Measurements from ENCODE around the gene CDHR1.
"Not testable (repeated sequence)": the region's sequence is repeated elsewhere in the genome, so short reads cannot be mapped to it uniquely, and the experiment has no call there.

The CDHR1 gene

DNA sequence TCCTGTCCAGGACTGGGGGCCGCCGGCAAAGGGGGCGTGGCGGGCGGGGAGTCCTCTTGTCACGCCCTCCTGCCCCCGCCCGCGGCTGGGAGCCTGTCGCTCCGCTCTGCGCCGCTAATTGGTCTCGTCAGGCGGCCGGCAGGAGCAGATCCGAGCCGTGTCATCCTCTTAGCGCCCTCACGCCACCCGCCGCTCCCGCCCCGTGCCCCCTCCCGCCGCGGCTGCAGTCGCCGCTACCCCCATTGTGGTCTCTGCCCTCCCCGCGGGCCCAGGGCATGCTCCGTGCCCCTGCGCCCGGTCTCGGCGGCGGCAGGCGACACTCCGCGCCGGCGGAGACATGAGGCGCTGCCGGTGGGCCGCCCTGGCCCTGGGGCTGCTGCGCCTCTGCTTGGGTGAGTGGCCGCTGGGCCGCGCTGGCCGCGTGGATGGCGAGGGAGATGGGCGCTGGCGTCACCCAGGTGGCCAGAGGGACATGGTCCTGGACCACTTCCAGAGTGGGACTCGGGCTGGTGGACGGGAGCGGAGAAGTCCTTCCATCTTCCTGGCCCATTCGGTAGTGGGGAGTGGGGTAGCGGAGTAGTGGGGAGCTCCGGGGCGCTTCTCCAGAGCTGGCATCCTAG is at the start of gene CDHR1:
Gene CDHR1 (plus strand): TSS at position 114 of the 620 bp plus-strand sequence. CDS start 224 bp downstream, at position 338.
- DNase-seq, result peak in 6 of 10 donors; percentile 38 to 93 (median 47)

DNA sequence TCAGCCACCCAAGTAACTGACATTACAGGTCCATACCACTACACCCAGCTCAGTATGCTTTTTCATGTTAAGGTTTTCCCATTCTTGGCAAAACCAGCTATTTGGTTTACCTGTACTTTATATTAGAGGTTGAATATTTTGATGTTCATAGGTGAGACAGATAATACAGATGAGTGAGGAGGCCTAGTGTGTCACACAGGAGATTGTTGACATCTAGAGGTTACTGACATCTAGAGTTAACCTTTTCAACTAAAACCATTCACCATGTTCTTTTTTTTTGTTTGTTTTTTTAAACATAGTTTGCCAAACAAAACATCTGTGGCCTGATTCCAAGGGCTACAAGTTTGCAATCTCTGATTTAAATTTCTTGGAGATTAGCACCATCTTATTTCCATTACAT is 47.0 kb upstream of the CDHR1 start:
- intact Hi-C loops (cut with DNase I), result no loop called here
- no peak for DNase-seq

More for the DNA sequence above, at the start of gene CDHR1:
- intact Hi-C loops (cut with DNase I), result no loop called here

DNA sequence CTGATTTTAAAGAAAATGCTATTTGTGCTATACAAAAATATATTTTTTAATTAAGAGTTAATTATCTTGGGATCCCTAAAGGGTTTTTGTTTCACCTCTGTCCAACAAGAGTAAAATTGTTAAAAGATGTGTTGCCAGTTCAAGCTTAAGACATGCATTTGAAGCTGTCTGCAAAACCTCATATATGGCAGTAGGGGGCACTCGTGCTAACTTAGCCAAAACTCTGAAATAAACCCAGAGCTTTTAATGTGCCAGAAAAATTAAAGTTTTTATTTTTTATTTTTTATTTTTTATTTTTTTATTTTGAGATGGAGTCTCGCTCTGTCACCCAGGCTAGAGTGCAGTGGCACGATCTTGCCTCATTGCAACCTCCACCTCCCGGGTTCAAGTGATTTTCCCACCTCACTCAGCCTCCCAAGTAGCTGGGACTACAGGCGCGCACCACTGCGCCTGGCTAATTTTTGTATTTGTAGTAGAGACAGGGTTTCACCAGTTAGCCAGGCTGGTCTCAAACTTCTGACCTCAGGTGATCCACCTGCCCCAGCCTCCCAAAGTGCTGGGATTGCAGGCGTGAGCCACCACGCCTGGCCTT is 46.2 kb upstream of the CDHR1 start:
- DNase-seq, result not testable (repeated sequence)
- intact Hi-C loops (cut with DNase I), result loop anchor here (1.0 to 2.0 kb wide), 2 partner anchors 57 to 109 kb away; no protein-coding TSS in a partner anchor

DNA sequence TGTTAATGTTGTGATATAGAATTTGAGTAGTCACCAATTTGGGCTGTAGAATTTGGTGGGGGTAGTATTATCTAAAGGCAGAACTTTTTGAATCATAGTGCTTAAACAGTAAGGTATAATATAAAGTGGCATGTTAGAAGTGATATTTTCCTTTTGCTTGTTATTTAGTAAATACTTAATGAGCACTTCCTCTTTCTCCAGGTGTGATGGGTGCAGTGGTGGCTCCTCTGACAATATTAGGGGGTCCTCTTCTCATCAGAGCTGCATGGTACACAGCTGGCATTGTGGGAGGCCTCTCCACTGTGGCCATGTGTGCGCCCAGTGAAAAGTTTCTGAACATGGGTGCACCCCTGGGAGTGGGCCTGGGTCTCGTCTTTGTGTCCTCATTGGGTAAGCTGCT is 44.5 kb upstream of the CDHR1 start:
- no peak for DNase-seq
- intact Hi-C loops (cut with DNase I), result loop anchor here (2.0 kb wide), 1 partner anchor 107 kb away; no protein-coding TSS in a partner anchor

DNA sequence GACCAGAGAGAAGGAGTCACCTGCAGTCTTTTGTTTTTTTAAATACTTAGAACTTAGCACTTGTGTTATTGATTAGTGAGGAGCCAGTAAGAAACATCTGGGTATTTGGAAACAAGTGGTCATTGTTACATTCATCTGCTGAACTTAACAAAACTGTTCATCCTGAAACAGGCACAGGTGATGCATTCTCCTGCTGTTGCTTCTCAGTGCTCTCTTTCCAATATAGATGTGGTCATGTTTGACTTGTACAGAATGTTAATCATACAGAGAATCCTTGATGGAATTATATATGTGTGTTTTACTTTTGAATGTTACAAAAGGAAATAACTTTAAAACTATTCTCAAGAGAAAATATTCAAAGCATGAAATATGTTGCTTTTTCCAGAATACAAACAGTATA is 41.6 kb upstream of the CDHR1 start:
- intact Hi-C loops (cut with DNase I), result no loop called here
- DNase-seq, result no peak

DNA sequence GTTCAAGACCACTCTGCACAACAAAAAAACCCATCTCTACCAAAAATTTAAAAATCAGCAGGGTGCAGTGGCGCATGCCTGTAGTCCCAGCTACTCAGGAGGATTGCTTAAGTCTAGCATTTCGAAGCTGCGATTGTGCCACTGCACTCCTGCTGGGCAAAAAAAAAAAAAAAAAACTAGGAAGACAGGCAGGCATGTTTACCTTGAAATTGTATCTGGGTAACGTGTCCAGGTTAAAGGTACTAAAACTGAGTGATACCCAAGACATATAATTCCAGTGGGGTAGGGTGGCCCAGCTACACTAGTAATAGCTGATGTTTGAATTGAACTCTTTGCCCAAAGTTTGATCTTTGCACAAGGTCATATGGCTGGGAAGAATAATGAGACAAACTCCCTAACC is 38.8 kb upstream of the CDHR1 start:
- DNase-seq, result no peak
- intact Hi-C loops (cut with DNase I), result no loop called here

DNA sequence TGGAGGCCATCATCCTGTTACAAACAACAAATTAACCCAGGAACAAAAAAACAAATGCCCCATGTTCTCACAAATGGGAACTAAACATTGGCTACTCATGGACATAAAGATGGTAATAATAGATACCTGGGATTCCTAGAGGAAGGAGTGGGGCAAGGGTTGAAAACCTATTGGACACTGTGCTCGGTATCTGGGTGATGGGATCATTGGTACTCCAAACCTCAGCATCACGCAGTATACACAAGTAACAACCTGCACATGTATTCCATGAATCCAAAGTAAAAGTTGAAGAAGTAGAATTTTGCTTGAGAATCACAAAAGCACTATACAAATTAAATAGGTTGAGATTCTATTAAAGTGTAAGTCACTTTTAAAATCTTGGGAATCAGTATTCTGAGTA is 38.3 kb upstream of the CDHR1 start:
- no peak for DNase-seq

DNA sequence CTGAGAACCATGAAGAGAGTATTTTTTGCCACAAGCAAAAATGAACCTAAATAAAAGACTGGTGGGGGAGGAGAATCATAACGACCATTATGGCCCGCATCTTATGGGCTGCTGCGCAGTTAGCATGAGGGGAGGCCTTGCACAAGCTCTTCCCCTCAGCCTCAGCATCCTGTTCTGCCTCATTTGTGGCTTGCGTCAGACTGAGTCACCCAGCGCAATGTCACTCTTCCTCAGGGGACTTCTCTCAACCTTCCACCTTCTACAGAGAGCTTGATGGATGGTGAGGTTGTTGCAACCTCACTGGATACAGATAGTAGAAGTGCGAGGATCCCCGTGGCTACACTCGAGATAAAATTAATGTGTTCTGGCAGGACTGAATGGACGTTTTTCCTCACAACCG is 37.6 kb upstream of the CDHR1 start:
- intact Hi-C loops (cut with DNase I), result no loop called here
- peak in 1 of 10 donors; percentile 62 for DNase-seq

More for the DNA sequence above, 38.3 kb upstream of the CDHR1 start:
- intact Hi-C loops (cut with DNase I), result no loop called here

DNA sequence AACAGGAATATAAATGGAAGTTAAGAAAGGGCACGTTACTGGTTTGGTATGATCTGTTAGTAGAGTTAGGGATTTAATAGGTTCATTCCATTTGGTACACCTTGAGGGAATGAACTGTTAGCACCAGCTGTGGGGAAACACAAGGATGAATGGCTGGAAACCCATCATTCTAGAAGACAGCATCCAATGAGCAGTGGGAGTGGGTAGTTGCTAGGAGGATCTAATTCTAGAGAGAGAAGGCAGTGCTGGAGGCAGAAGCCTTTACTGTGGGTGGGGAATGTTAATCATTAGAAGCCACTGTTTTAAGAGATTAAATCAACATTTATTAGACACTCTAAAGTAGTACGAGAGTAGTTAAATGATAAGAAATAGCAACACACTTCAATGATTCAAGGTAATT is 36.3 kb upstream of the CDHR1 start:
- DNase-seq, result no peak
- intact Hi-C loops (cut with DNase I), result no loop called here

DNA sequence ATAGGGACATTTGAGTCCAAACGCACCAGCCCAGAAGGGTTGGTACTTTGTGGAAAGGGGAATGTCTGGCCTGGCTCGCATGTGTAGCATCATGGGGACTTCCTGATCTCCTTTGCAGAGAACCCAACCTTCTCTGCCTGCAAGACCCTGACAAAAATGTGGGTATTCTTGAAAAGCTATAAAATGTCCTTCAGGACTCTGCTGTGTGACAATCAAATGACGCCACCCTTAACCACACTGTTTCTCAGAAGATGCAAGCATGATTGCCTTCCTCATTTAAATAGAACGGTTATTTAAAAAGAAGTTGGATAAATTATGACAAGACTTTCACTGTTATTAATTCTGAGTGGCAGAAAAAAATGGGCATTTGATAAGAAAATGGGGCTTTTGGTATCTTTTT is 35.8 kb upstream of the CDHR1 start:
- no peak for DNase-seq
- intact Hi-C loops (cut with DNase I), result no loop called here

DNA sequence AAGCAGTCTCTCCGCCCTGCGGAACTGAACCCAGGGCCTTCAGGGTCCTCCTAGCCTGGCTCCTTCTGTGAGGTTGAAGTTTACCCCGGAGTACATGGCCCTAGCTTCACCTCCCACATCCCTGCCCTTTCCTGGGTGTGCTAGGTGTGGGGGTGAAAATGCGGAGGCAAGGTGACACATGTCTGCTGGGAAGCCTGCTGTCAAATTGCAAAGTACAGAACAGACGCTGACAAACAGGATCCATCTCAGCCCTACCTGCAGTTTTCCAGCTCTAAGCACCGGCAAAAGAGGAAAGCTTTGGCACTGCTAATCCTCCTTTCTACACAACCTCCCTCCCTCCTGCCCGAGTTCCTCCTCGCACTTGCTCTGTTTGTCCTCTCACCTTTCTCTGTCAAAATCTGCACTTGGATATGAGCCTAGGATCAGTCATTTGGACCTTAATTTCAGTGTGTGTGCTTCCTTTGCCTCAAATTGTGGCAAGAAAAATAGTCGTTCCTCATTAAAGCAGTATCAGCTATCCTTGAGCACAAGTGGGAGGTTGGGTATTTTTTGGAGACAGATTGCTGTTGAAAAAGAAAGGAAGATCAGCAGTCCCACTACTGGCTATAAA is 35.2 kb upstream of the CDHR1 start:
- peak in 2 of 10 donors; percentile 11 to 81 for DNase-seq
- intact Hi-C loops (cut with DNase I), result no loop called here

DNA sequence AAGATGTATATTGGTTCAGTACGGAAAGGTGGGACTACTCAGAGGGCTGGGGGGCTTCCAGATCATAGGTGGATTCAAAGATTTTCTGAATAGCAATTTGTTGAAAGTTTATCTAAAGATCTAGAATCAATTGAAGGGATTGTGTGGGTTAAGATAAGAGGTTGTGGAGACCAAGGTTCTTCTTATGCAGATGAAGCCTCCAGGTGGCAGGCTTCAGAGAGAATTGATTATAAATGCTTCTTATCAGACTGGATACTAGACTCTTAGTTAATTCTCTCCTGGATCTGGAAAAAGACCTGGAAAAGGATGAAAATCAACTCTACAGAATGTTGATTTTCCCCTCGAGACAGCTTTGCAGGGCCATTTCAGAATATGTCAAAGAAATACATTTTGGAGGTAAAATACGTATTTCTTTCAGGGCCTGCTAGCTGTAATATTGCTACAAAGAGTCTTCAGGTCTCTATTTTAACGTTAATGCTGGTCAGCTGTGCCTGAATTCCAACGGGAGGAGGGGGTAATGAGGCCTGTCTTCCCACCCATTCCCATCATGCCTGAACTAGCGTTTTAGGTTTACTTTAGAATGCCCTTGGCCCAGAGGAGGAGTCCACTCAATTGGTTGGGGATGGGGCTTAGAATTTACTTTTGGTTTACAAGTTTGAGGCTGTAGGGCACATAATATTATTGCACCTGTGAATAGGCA is 33.5 kb upstream of the CDHR1 start:
- intact Hi-C loops (cut with DNase I), result no loop called here
- DNase-seq, result no peak

DNA sequence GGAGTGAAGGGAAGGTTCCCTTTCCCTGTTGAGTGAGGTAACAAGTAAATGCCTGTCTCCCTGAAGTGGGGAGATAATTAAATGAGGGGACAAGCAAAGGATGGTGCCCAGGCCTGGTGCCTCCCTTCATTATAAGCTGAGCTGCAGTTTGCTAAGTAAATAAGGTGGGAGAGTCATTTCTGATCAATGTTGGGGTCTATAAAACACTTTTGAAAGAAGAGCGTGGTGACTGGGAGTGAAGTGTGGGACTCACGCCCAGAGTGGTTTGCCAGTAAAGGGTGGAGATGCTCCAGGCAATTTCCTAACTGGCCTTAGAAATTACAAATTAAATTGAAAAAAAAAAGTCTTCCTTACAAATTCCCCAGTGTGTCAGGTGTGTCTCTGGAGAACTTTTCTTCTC is 30.3 kb upstream of the CDHR1 start:
- DNase-seq, result no peak
- intact Hi-C loops (cut with DNase I), result no loop called here

DNA sequence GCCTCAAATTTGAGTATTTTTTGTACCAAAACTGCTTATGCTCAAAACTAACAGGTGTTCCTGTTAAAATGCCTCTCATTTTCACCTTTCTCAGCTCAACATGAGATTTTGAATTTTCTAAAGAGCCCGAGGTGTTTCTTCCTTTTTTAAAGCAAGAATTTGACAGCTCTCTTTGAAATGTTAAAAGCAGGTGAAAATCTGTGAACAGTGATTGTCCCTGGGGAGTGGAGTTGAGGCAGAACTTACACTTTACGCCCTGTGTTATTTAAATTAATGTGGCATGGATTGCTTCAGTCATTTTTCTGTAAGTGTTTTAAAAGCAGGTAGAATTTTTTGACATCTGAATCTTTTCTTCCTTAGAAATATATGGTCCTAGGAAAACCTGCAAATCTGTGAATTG is 29.9 kb upstream of the CDHR1 start:
- intact Hi-C loops (cut with DNase I), result no loop called here
- no peak for DNase-seq

DNA sequence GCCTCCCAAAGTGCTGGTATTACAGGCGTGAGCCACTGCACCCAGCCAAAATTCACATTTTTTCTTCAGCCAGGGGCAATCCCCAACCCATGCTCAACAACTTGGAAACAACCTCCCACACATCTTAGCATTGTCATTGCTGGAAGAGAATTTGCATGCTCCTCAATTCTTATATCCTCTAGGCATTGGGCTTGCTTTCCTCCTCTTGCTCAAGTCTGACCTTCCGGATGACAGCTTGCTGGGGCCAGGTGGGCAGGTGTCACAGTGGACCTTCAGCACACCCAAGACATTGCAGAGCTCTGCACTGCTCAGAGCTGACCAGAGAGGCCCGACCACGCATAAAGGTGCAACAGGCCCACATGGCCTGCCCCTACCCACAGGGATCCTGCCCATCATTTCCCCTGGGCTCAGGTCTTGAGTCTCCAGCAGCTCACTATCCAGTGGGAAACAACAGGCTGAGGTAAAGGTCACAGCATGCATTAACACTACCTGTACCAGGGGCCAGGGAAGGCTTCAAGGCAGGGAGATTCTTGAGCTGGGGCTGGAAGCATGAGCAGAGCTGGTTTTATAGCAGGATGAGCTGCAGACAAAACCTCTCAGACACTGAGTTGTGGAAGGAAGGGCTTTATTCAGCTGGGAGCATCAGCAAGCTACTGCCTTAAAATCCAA is 27.6 kb upstream of the CDHR1 start:
- intact Hi-C loops (cut with DNase I), result no loop called here
- no peak for DNase-seq

DNA sequence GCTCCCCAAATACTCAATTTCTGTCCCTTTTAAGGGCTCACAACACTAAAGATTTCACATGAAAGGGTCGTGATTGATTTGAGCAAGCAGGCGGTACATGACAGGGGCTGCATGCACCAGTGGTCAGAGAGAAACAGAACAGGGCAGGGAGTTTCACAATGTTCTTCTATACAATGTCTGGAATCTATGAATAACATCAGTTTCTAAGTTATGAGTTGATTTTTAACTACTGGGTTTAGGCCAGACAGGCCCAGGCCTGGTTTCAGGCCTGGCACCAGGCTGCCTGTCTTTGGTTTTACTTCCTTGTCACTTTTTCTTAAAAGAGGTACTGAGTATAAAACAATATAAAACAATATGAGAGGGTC is 27.1 kb upstream of the CDHR1 start:
- intact Hi-C loops (cut with DNase I), result not testable (repeated sequence)

DNA sequence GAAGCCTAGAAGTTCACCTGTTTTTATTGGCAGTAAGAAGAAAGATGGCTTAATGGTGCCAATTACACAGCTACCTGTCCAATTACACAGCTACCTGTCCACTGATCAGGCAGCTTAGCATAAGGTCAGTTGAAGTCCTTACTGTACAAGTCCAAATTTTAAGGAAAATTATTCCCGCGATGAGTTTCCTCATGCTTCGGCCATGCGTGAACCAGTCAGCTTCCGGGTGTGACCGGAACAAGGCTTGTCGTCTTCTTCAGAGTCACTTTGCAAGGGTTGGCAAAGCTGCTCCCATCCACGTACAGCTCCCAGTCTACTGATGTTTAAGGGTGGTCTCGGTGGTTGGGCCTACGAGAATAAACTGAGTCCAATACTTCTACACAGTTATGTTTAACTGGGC is 26.0 kb upstream of the CDHR1 start:
- intact Hi-C loops (cut with DNase I); DNase-seq: not testable (repeated sequence)

More for the DNA sequence above, 27.1 kb upstream of the CDHR1 start:
- DNase-seq, result not testable (repeated sequence)

DNA sequence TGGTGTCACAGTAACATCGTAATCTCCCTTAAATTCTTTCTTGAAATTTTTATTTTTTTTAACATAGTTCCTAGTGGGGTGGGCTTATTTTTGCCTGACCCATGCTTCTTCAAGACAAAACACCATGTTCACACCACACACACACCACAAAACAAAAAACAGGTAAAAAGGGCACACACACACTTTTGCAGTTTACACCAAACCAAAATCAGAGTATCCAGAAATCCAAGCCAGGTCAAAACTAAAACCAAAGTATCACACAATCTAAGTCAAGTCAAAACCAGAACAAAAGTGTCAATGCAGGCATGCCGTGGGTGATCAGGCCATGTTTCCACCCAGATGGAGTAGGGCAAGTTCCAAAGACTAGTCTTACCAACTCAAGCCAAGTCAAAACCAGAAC is 23.1 kb upstream of the CDHR1 start:
- intact Hi-C loops (cut with DNase I), result not testable (repeated sequence)

DNA sequence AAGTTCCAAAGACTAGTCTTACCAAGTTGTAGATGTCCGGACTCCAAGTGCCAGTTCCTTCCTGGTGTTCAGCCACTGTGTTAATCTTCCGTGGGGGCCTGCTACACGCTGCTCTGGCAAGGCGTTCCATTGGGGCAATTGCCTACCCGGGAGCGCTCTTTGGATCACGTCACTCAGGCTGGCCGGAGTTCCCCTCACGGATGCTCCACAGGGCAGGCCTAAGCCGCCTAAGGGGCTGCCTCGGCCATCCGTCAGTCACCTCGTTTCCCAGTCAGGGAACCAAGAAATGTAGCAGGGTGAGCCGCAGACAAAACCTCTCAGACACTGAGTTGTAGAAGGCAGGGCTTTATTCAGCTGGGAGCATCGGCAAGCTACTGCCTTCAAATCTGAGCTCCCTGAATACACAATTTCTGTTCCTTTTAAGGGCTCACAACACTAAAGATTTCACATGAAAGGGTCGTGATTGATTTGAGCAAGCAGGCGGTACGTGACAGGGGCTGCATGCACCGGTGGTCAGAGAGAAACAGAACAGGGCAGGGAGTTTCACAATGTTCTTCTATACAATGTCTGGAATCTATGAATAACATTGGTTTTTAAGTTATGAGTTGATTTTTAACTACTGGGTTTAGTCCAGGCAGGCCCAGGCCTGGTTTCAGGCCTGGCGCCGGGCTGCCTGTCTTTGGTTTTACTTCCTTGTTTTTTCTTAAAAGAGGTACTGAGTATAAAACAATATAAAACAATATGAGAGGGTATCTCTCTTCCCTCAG is 22.5 kb upstream of the CDHR1 start:
- not testable (repeated sequence) for DNase-seq

More for the DNA sequence above, 23.1 kb upstream of the CDHR1 start:
- not testable (repeated sequence) for DNase-seq

More for the DNA sequence above, 22.5 kb upstream of the CDHR1 start:
- intact Hi-C loops (cut with DNase I), result not testable (repeated sequence)
